DMS 273 (cell line): ENCODE measurements around the gene DNASE1L3.
"Not testable (repeated sequence)": the region's sequence is repeated elsewhere in the genome, so short reads cannot be mapped to it uniquely, and the experiment has no call there.

Experiments
- DNase-seq: peaks from one replicate; lab custom pipeline; 2025; ENCODE audit not compliant: unreplicated experiment; lab: John Stamatoyannopoulos, UW

The DNASE1L3 gene, protein sequence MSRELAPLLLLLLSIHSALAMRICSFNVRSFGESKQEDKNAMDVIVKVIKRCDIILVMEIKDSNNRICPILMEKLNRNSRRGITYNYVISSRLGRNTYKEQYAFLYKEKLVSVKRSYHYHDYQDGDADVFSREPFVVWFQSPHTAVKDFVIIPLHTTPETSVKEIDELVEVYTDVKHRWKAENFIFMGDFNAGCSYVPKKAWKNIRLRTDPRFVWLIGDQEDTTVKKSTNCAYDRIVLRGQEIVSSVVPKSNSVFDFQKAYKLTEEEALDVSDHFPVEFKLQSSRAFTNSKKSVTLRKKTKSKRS

GRCh38 chr3:58210761-58211460 is at the start of gene DNASE1L3:
Gene DNASE1L3, minus strand, starts transcription at chr3:58210972. Its CDS starts 66 bp downstream, at chr3:58210906.
- DNase-seq: no peak

DNA sequence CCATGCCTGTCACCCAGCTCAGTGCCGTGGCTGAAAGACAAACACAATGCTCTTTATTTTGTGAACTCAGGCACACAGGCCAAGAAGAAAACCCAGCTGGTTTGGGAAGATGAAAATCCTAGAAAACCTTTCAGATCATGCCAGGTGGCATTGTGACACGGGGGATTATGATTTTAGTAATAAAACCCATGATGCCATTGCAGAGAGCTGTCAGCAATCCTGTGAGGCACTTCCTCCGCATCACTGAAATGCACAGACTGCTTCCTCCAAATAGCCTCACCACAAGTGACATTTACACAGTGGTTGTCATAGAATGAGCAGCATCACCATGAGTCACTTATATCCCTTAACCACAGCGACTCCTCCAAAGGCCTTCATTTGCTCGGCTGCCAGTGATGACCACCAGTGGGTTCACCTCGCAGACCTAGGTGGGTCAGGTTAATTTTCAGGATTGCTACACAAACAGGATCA is 49.5 kb upstream of the DNASE1L3 start:
- DNase-seq: no peak

GRCh38 chr3:58258392-58259055 is 47.8 kb upstream of the DNASE1L3 start:
- DNase-seq: no peak

DNA sequence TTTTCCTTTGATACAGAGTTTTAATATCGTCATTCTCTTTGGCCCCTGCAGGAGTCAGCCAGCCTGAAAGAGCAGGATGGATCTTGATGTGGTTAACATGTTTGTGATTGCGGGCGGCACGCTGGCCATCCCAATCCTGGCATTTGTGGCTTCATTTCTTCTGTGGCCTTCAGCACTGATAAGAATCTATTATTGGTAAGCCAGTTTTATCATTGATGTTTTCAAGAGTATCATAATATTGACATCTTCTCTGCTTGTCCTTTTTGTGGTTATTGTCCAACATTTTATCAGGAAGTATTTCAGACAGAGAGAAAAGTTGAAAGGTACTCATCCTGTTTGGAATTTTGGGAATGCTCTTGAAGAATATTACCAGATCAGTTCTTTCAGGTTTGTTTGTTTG is 45.7 kb upstream of the DNASE1L3 start:
- DNase-seq: no peak

DNA sequence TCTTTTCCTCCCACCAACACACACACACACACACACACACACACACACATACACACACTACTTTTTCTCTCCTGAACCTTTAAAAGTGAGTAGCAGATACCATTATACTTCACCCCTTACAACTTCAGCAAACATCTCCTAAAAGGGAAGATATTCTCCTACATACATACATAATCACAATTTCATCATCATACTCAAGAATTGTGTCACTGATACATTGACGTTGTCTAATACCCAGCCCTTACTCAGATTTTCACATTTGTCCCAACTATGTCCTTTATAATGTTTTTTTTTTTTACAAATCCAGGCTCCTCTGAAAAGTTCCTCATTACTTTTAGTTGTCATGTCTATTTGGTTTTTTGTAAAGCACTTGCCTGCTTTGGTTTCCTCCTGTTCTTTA is 45.3 kb upstream of the DNASE1L3 start:
- no peak for DNase-seq

DNA sequence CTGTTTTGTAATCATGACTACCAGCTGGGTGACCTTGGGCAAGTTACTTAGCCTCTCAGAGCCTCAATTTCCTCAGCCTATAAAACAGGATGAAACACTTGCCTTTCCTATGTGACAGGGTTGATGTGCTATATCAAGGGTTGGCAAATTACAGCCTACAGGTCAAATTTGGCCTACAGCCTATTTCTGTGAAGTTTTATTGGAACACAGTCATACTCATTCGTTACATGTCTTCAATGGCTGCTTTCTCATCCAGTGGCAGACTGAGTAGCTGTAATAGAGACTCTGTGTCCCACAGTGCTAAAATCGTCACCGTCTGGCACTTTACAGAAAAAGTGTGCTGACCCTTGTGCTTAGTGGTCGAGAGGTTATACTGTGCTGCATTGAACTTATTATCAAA is 43.4 kb upstream of the DNASE1L3 start:
- no peak for DNase-seq

- DNase-seq: peak; percentile 43
Measured at GRCh38 chr3:58251631-58252035, 40.9 kb upstream of the DNASE1L3 start.

GRCh38 chr3:58250093-58250707 is 39.4 kb upstream of the DNASE1L3 start:
- DNase-seq: no peak

- DNase-seq: peak; percentile 36
Measured at GRCh38 chr3:58249358-58250092, 38.8 kb upstream of the DNASE1L3 start.

- DNase-seq: no peak
Measured at GRCh38 chr3:58246148-58247047, 35.6 kb upstream of the DNASE1L3 start.

GRCh38 chr3:58243976-58244585 is 33.3 kb upstream of the DNASE1L3 start:
- DNase-seq: no peak

- not testable (repeated sequence) for DNase-seq
Measured at GRCh38 chr3:58242860-58243259, 32.1 kb upstream of the DNASE1L3 start.

DNA sequence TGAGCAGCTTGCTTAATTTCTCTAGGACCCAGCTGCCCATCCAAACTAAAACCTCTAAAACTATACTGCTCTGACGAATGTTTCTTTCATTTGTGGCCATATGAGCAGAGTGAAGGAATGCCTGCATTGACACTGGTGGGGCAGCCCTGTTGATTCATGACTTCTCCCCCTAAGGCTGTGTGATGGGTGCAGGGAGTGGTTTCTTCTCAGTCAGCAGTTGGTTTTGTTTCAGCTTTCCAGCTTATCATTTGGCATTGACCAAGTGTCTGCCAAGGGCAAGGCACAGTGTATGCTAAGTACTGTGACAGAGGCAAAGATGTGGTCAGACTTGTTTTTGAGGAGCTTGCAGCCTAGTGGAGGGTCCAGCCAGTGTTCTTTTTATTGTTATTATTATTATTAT is 31.6 kb upstream of the DNASE1L3 start:
- DNase-seq: no peak

GRCh38 chr3:58241306-58242044 is 30.7 kb upstream of the DNASE1L3 start:
- no peak for DNase-seq

DNA sequence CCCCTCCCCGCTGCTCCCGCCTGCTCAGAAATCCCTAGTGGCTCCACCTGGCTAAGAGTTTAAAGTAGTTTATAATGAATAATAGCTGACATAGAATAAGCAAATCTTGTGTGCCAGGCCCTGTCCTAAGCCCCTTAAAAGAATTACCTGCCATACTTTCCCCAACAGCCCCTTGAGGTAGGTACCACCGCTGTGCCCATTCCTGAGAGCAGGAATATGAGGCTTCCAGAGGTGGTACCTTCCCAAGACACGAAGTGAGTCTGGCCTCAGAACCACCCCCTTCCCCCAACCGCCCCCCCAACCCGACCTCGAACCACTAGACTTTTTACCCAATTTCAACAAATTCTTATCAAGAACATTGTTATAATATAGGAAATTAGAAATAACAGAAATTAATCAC is 28.1 kb upstream of the DNASE1L3 start:
- DNase-seq: no peak

DNA sequence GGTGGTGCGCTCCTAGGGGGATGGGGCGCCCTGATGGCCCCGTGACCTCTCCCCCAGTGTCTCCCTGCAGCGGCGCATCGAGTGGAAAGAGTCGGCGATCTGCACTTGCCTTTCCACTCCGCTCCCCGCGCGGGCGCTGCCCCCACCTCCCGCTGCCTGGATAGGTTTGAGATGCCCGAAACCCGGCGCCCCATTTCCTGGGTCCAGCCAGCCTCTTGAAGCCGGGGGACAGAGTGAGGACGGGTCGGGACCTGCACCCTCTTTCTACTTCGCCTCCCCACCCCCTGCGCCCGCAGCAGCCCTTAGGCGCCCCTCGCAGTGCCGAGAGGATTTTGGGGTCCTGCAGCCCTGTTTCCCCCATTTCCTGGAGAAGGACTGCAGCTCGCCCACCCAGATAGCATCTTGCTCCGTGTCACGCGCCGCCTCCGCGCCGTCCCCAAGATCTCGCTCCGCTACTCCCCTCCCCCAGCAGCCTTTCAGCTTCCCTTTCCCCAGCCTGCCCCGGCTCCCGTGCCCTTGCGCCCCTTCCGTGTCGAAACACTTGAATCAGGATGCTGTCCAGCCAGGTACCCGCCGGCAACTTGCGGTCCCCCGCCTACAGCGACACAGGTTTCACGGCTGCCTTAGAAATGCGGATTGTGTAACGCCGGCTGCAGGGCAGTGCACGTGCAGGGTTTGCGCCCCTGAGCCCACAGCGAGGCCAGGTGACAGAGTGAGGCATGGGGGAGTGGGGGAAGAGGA is 27.3 kb upstream of the DNASE1L3 start:
- DNase-seq: peak; percentile 72

GRCh38 chr3:58237238-58237940 is 26.6 kb upstream of the DNASE1L3 start, which contains the start of gene ABHD6:
Gene ABHD6, plus strand, starts transcription at chr3:58237792. Its CDS starts 18,795 bp downstream, at chr3:58256587.
- DNase-seq: peak; percentile 87
